SK-N-SH treated with all-trans-retinoic acid at 6 μM for 48 hours (cell line): ENCODE data around the gene CADM1.

Experiments used
- ATAC-seq: fragments of 200-7000 bp; cut with Tn5 transposase; 3 replicates; pipeline ENCODE4 v1.9.1; 2020; ENCODE audit warnings: mild to moderate bottlenecking, moderate library complexity
- ARNTL ChIP-seq: fragments of 450-650 bp; formaldehyde crosslinking; IDR thresholded peaks from 2 replicates; pipeline ENCODE4 v1.5.0; 2020; ENCODE audit warnings: low read depth, mild to moderate bottlenecking, moderate library complexity, borderline replicate concordance
- BACH2 ChIP-seq: fragments of 250-450 bp; sonication (Bioruptor Pico); IDR thresholded peaks from 2 replicates; pipeline ENCODE4 v1.9.0; 2021; ENCODE audit warnings: mild to moderate bottlenecking, borderline replicate concordance
- CREB5 ChIP-seq: fragments of 250-450 bp; sonication (Bioruptor Pico); IDR thresholded peaks from 2 replicates; pipeline ENCODE4 v1.5.1; 2020; ENCODE audit warnings: low read depth, mild to moderate bottlenecking, moderate library complexity
- CSDC2 ChIP-seq: fragments of 250-450 bp; sonication (Bioruptor Pico); IDR thresholded peaks from 2 replicates; pipeline ENCODE4 v1.5.0; 2020; ENCODE audit warnings: mild to moderate bottlenecking, moderate library complexity
- CSRNP3 ChIP-seq: fragments of 250-450 bp; sonication (Bioruptor Pico); IDR thresholded peaks from 2 replicates; pipeline ENCODE4 v1.5.1; 2021; ENCODE audit warnings: mild to moderate bottlenecking, moderate library complexity
- ESRRG ChIP-seq: fragments of 250-450 bp; sonication (Bioruptor Pico); IDR thresholded peaks from 2 replicates; pipeline ENCODE4 v1.6.1; 2021; ENCODE audit warnings: mild to moderate bottlenecking
- GLIS3 ChIP-seq: fragments of 250-450 bp; sonication (Bioruptor Pico); IDR thresholded peaks from 2 replicates; pipeline ENCODE4 v1.5.0; 2020; ENCODE audit warnings: mild to moderate bottlenecking, moderate library complexity
- ISL1 ChIP-seq: fragments of 250-450 bp; sonication (Bioruptor Pico); IDR thresholded peaks from 2 replicates; pipeline ENCODE4 v2.1.2; 2022; ENCODE audit warnings: mild to moderate bottlenecking, moderate library complexity
- OSR1 ChIP-seq: fragments of 250-450 bp; sonication (Bioruptor Pico); IDR thresholded peaks from 2 replicates; pipeline ENCODE4 v1.8.0; 2022; ENCODE audit warnings: moderate library complexity, mild to moderate bottlenecking, inconsistent platforms
- PATZ1 ChIP-seq: fragments of 250-450 bp; sonication (Bioruptor Pico); IDR thresholded peaks from 2 replicates; pipeline ENCODE4 v1.8.0; 2020; ENCODE audit warnings: mild to moderate bottlenecking, moderate library complexity, borderline replicate concordance
- POU6F1 ChIP-seq: fragments of 250-450 bp; sonication (Bioruptor Pico); IDR thresholded peaks from 2 replicates; pipeline ENCODE4 v1.8.0; 2021; ENCODE audit warnings: low read depth, mild to moderate bottlenecking, moderate library complexity, borderline replicate concordance
- PPARA ChIP-seq: fragments of 250-450 bp; sonication (Bioruptor Pico); IDR thresholded peaks from 2 replicates; pipeline ENCODE4 v1.5.0; 2020; ENCODE audit warnings: mild to moderate bottlenecking, borderline replicate concordance
- RARB ChIP-seq: fragments of 250-450 bp; sonication (Bioruptor Pico); IDR thresholded peaks from 2 replicates; pipeline ENCODE4 v1.8.0; 2021; ENCODE audit warnings: mild to moderate bottlenecking, moderate library complexity
- SNAI2 ChIP-seq: fragments of 250-450 bp; sonication (Bioruptor Pico); IDR thresholded peaks from 2 replicates; pipeline ENCODE4 v1.5.0; 2020; ENCODE audit warnings: mild to moderate bottlenecking, moderate library complexity
- TCF4 ChIP-seq: fragments of 250-450 bp; sonication (Bioruptor Pico); IDR thresholded peaks from 2 replicates; pipeline ENCODE4 v1.8.0; 2021; ENCODE audit warnings: mild to moderate bottlenecking, moderate library complexity, borderline replicate concordance
- TOX ChIP-seq: fragments of 250-450 bp; sonication (Bioruptor Pico); IDR thresholded peaks from 2 replicates; pipeline ENCODE4 v1.8.0; 2021; ENCODE audit warnings: mild to moderate bottlenecking, moderate library complexity, borderline replicate concordance
- TSHZ2 ChIP-seq: fragments of 250-450 bp; sonication (Bioruptor Pico); IDR thresholded peaks from 2 replicates; pipeline ENCODE4 v1.5.0; 2020; ENCODE audit warnings: mild to moderate bottlenecking, moderate library complexity
- ZC3H10 ChIP-seq: fragments of 250-450 bp; sonication (Bioruptor Pico); IDR thresholded peaks from 2 replicates; pipeline ENCODE4 v1.5.1; 2021; ENCODE audit warnings: mild to moderate bottlenecking, moderate library complexity
- ZFP3 ChIP-seq: fragments of 250-450 bp; sonication (Bioruptor Pico); IDR thresholded peaks from 2 replicates; pipeline ENCODE4 v1.5.0; 2020; ENCODE audit warnings: mild to moderate bottlenecking, moderate library complexity
- ZFP30 ChIP-seq: fragments of 450-650 bp; formaldehyde crosslinking; IDR thresholded peaks from 2 replicates; pipeline ENCODE4 v1.5.0; 2022; ENCODE audit warnings: mild to moderate bottlenecking, moderate library complexity
- ZNF565 ChIP-seq: fragments of 450-650 bp; formaldehyde crosslinking; conservative IDR thresholded peaks from 2 replicates; pipeline ENCODE4 v1.5.0; 2020; ENCODE audit warnings: low read depth, mild to moderate bottlenecking, moderate library complexity
- ZNF70 ChIP-seq: fragments of 450-650 bp; formaldehyde crosslinking; IDR thresholded peaks from 2 replicates; pipeline ENCODE4 v1.5.0; 2020; ENCODE audit warnings: mild to moderate bottlenecking, moderate library complexity
- ZNF8 ChIP-seq: fragments of 450-650 bp; formaldehyde crosslinking; IDR thresholded peaks from 2 replicates; pipeline ENCODE4 v1.5.0; 2020; ENCODE audit warnings: mild to moderate bottlenecking, moderate library complexity

Gene CADM1

GRCh38 chr11:115191761-115192160 is 312.5 kb downstream of the CADM1 start:
- ATAC-seq, result no peak
- TF ChIP-seq PPARA (CRISPR knock-in tag), result no peak
- TF ChIP-seq ZC3H10 (CRISPR knock-in tag), result no peak
- no peak for TF ChIP-seq POU6F1
- no peak for TF ChIP-seq ESRRG (CRISPR knock-in tag)
- no peak for TF ChIP-seq CSRNP3
- TF ChIP-seq ZNF565 (CRISPR knock-in tag), result no peak
- no peak for TF ChIP-seq PATZ1 (CRISPR knock-in tag)
- TF ChIP-seq TOX (CRISPR knock-in tag), result no peak
- no peak for TF ChIP-seq ISL1 (CRISPR knock-in tag)
- no peak for TF ChIP-seq ZNF8
- TF ChIP-seq BACH2 (CRISPR knock-in tag), result no peak
- no peak for TF ChIP-seq TCF4 (CRISPR knock-in tag)
- TF ChIP-seq CREB5 (CRISPR knock-in tag), result no peak
- TF ChIP-seq SNAI2 (CRISPR knock-in tag), result no peak

GRCh38 chr11:115190196-115190595 is 314.0 kb downstream of the CADM1 start:
- no peak for ATAC-seq
- TF ChIP-seq PPARA (CRISPR knock-in tag) (no peak), ZFP3 (no peak), ARNTL (no peak), TSHZ2 (CRISPR knock-in tag) (no peak), ZNF565 (CRISPR knock-in tag) (no peak), ZFP30 (no peak), BACH2 (CRISPR knock-in tag) (no peak), ZC3H10 (CRISPR knock-in tag) (no peak), OSR1 (CRISPR knock-in tag) (no peak), CSDC2 (CRISPR knock-in tag) (no peak), GLIS3 (CRISPR knock-in tag) (no peak), SNAI2 (CRISPR knock-in tag) (no peak), PATZ1 (CRISPR knock-in tag) (no peak), TCF4 (CRISPR knock-in tag) (no peak), RARB (CRISPR knock-in tag) (no peak), TOX (CRISPR knock-in tag) (no peak), ZNF70 (CRISPR knock-in tag) (no peak), CSRNP3 (no peak)
- TF ChIP-seq, all 23 proteins: peak for 0
